ENCODE data around the gene TRMT1L. TPM values are rescaled to one million over a fixed set of nuclear protein-coding genes. Genes with fewer than 3 reads are reported as not detected.

TRMT1L gene
- polyA plus RNA-seq, 1 donor (not counting 4 experiments of a cell fraction or from before 2014, with no cell fraction given) = 34.5 TPM

- peaks cover 27% of the 10 kb centered on the region for H3K79me2 ChIP-seq (ENCODE audit: control insufficient read depth, insufficient read depth, low read length)
- FAIRE-seq = no peak
These were observed 79.4 kb downstream of the TRMT1L start for GRCh38 chr1:185077374-185077773.

GRCh38 chr1:185075476-185075875, 81.3 kb downstream of the TRMT1L start:
- H4K20me1 ChIP-seq (ENCODE audit: control insufficient read depth, extremely low read depth, insufficient read depth, low read length) = no peaks in the 10 kb centered on the region
- H3K9me1 ChIP-seq (ENCODE audit: control insufficient read depth, extremely low read depth, insufficient read depth, low read length) = no peaks in the 10 kb centered on the region
- dilution Hi-C loops (cut with MboI; ENCODE audit: extremely low pct_ligation_motif_present, low sequenced_read_pairs) = no loop called here
- TF ChIP-seq EZH2 (IDR thresholded peaks at IDR 0.05; ENCODE audit: low read length) (no peak), CTCF (optimal IDR thresholded peaks at IDR 0.05 in 1 of 3, IDR thresholded peaks at IDR 0.05 in 1 of 3, conservative IDR thresholded peaks at IDR 0.05 in 1 of 3; ENCODE audit: extremely low read depth in 1 of 3, insufficient read depth in 2 of 3, low read length in 3 of 3) (no peak)
- FAIRE-seq (no peak), DNase-seq (ENCODE audit: low read depth, low spot score) (no peak)
- H3K9ac ChIP-seq (ENCODE audit: control insufficient read depth, extremely low read depth, insufficient read depth, low read length) = no peak overlapping the region
- no peaks in the 10 kb centered on the region for H3K27me3 ChIP-seq (ENCODE audit: control insufficient read depth, extremely low read depth, insufficient read depth, low read length)
- H3K4me3 ChIP-seq (ENCODE audit: control insufficient read depth in 2 of 3, extremely low read depth in 1 of 3, insufficient read depth in 2 of 3, low read depth in 1 of 3, low read length in 3 of 3) = no peak overlapping the region
- peaks cover 2% of the 10 kb centered on the region for H3K4me1 ChIP-seq (ENCODE audit: control insufficient read depth, extremely low read depth, insufficient read depth, low read length)
- H3K9me3 ChIP-seq (ENCODE audit: control insufficient read depth, low read depth, low read length) = no peaks in the 10 kb centered on the region
- no peak overlapping the region for H3K27ac ChIP-seq (ENCODE audit: control insufficient read depth, insufficient read depth, low read length)
- H3K79me2 ChIP-seq (ENCODE audit: control insufficient read depth, insufficient read depth, low read length) = peaks cover 30% of the 10 kb centered on the region
- H3K36me3 ChIP-seq (ENCODE audit: control insufficient read depth in 2 of 2, extremely low read depth in 1 of 2, insufficient read depth in 2 of 2, low read length in 2 of 2) = no peaks in the 10 kb centered on the region
- H3K4me2 ChIP-seq (ENCODE audit: control insufficient read depth, extremely low read depth, insufficient read depth, low read depth, low read length) = no peak overlapping the region
- no peak overlapping the region for H2AFZ ChIP-seq (ENCODE audit: control insufficient read depth, low read length)

More at GRCh38 chr1:185077374-185077773, 79.4 kb downstream of the TRMT1L start:
- Histone ChIP-seq H3K4me3 (ENCODE audit: control insufficient read depth in 2 of 3, extremely low read depth in 1 of 3, insufficient read depth in 2 of 3, low read depth in 1 of 3, low read length in 3 of 3) (no peak overlapping the region), H3K27ac (ENCODE audit: control insufficient read depth, insufficient read depth, low read length) (no peak overlapping the region), H2AFZ (ENCODE audit: control insufficient read depth, low read length) (no peak overlapping the region), H3K27me3 (ENCODE audit: control insufficient read depth, extremely low read depth, insufficient read depth, low read length) (no peaks in the 10 kb centered on the region), H3K9me3 (ENCODE audit: control insufficient read depth, low read depth, low read length) (no peaks in the 10 kb centered on the region), H3K4me1 (ENCODE audit: control insufficient read depth, extremely low read depth, insufficient read depth, low read length) (peaks cover 2% of the 10 kb centered on the region), H3K36me3 (ENCODE audit: control insufficient read depth in 2 of 2, extremely low read depth in 1 of 2, insufficient read depth in 2 of 2, low read length in 2 of 2) (no peaks in the 10 kb centered on the region), H4K20me1 (ENCODE audit: control insufficient read depth, extremely low read depth, insufficient read depth, low read length) (no peaks in the 10 kb centered on the region), H3K4me2 (ENCODE audit: control insufficient read depth, extremely low read depth, insufficient read depth, low read depth, low read length) (no peak overlapping the region), H3K9me1 (ENCODE audit: control insufficient read depth, extremely low read depth, insufficient read depth, low read length) (no peaks in the 10 kb centered on the region), H3K9ac (ENCODE audit: control insufficient read depth, extremely low read depth, insufficient read depth, low read length) (no peak overlapping the region)
- DNase-seq (ENCODE audit: low read depth, low spot score) = no peak
- dilution Hi-C loops (cut with MboI; ENCODE audit: extremely low pct_ligation_motif_present, low sequenced_read_pairs) = no loop called here
- TF ChIP-seq EZH2 (IDR thresholded peaks at IDR 0.05; ENCODE audit: low read length) = no peak
- TF ChIP-seq CTCF (optimal IDR thresholded peaks at IDR 0.05 in 1 of 3, IDR thresholded peaks at IDR 0.05 in 1 of 3, conservative IDR thresholded peaks at IDR 0.05 in 1 of 3; ENCODE audit: extremely low read depth in 1 of 3, insufficient read depth in 2 of 3, low read length in 3 of 3) = no peak
